H1 (cell line): Measurements from ENCODE around the gene BOLA3. TPM values are rescaled to one million over a fixed set of nuclear protein-coding genes. Genes with fewer than 3 reads are reported as not detected.

Source experiments
- CTCF ChIA-PET: fragments of 300-600 bp; sonication (Branson Sonifier 250); formaldehyde crosslinking; loops from one replicate; lab custom pipeline; 2021; ENCODE audit not compliant: partially characterized antibody; lab: Charles Lee
- POLR2A ChIA-PET: fragments of 300-600 bp; sonication (Branson Sonifier 250); formaldehyde crosslinking; loops from one replicate; lab custom pipeline; 2021; ENCODE audit warnings: inconsistent platforms; ENCODE audit not compliant: partially characterized antibody; lab: Charles Lee
- DNase-seq, 2 experiments: peaks; one replicate each; pipeline versions ENCODE4 v3.0.0 to v3.0.0-alpha.2; 2010 to 2022; ENCODE audit warnings: low spot score in 2 of 2, low read depth in 1 of 2, mixed read lengths in 1 of 2
- FAIRE-seq: peaks from 2 replicates; lab custom pipeline; 2011; peaks lifted over from hg19 to GRCh38; lab: Jason Lieb, UNC
- H2AFZ ChIP-seq: 2 replicates; pipeline ENCODE4 v1.8.1; 2012; ENCODE audit warnings: low read length, inconsistent platforms
- H2AK5ac ChIP-seq: 2 replicates; pipeline ENCODE4 v1.6.1; 2013; ENCODE audit warnings: low read depth, low read length
- H2BK120ac ChIP-seq: replicated peaks from 2 replicates; pipeline ENCODE3; 2013; ENCODE audit warnings: low read depth, low read length, inconsistent platforms
- H2BK12ac ChIP-seq: 2 replicates; pipeline ENCODE4 v1.6.1; 2013; ENCODE audit warnings: low read depth, low read length
- H2BK15ac ChIP-seq: 2 replicates; pipeline ENCODE4 v1.6.1; 2013; ENCODE audit warnings: low read length
- H2BK20ac ChIP-seq: 2 replicates; pipeline ENCODE4 v1.6.1; 2013; ENCODE audit warnings: low read length
- H2BK5ac ChIP-seq: 2 replicates; pipeline ENCODE4 v1.6.1; 2013; ENCODE audit warnings: low read depth, low read length
- H3K14ac ChIP-seq: 2 replicates; pipeline ENCODE4 v1.6.1; 2013; ENCODE audit warnings: inconsistent platforms; ENCODE audit not compliant: insufficient read length
- H3K18ac ChIP-seq: 2 replicates; pipeline ENCODE4 v1.6.1; 2013; ENCODE audit warnings: low read length; ENCODE audit errors: extremely low read depth
- H3K23ac ChIP-seq: 2 replicates; pipeline ENCODE4 v1.6.1; 2013; ENCODE audit warnings: inconsistent platforms; ENCODE audit not compliant: insufficient read length
- H3K23me2 ChIP-seq: 2 replicates; pipeline ENCODE4 v1.6.1; 2013; ENCODE audit warnings: low read depth, low read length
- H3K27ac ChIP-seq: 2 replicates; pipeline ENCODE4 v1.6.1; 2011; ENCODE audit warnings: low read depth, low read length, inconsistent platforms
- H3K27me3 ChIP-seq, 4 experiments: replicated peaks in 1 of 4; 1 replicate in 1 of 4; 2 replicates in 3 of 4; pipeline versions ENCODE4 v1.6.1 to v1.8.1; 2011 to 2013; ENCODE audit warnings: low read length in 3 of 4, mild to moderate bottlenecking in 3 of 4, inconsistent platforms in 2 of 4, mixed read lengths in 2 of 4, moderate library complexity in 1 of 4; ENCODE audit not compliant: control insufficient read depth in 3 of 4, insufficient read depth in 3 of 4; ENCODE audit errors: extremely low read depth in 1 of 4
- H3K36me3 ChIP-seq, 4 experiments: 2 replicates each; pipeline versions ENCODE4 v1.6.1 to v1.8.1; 2011 to 2013; ENCODE audit warnings: mild to moderate bottlenecking in 4 of 4, low read length in 3 of 4, moderate library complexity in 2 of 4, control low read depth in 1 of 4, inconsistent platforms in 1 of 4; ENCODE audit not compliant: insufficient read depth in 4 of 4, control insufficient read depth in 2 of 4
- H3K4ac ChIP-seq: replicated peaks from 2 replicates; pipeline ENCODE3; 2013; ENCODE audit warnings: low read length, low read depth, mixed read lengths, inconsistent platforms; ENCODE audit not compliant: insufficient read length
- H3K4me1 ChIP-seq, 4 experiments: replicated peaks in 1 of 4; 1 replicate in 1 of 4; 2 replicates in 3 of 4; pipeline versions ENCODE4 v1.6.1 to v1.8.1; 2011 to 2013; ENCODE audit warnings: low read length in 3 of 4, inconsistent platforms in 2 of 4, mixed read lengths in 1 of 4; ENCODE audit not compliant: insufficient read depth in 4 of 4, control insufficient read depth in 3 of 4
- H3K4me2 ChIP-seq, 2 experiments: 2 replicates each; pipeline versions ENCODE4 v1.6.1 to v1.8.1; 2011 to 2013; ENCODE audit warnings: low read depth in 2 of 2, low read length in 2 of 2, control low read depth in 1 of 2, inconsistent platforms in 1 of 2, mild to moderate bottlenecking in 1 of 2; ENCODE audit not compliant: insufficient read depth in 1 of 2
- H3K4me3 ChIP-seq, 4 experiments: fragments of 200-600, 300-600 bp in 1 of 4; sonication (generic), shearing (Covaris generic), sonication (Bioruptor Twin) in 1 of 4; 2 replicates each; pipeline versions ENCODE4 v1.5.1 to v1.8.1; 2011 to 2016; ENCODE audit warnings: low read length in 4 of 4, low read depth in 3 of 4, control low read depth in 2 of 4, inconsistent platforms in 2 of 4, mild to moderate bottlenecking in 2 of 4, mixed read lengths in 1 of 4, moderate library complexity in 1 of 4; ENCODE audit not compliant: insufficient read depth in 2 of 4; ENCODE audit errors: extremely low read depth in 1 of 4
- H3K56ac ChIP-seq: replicated peaks from 2 replicates; pipeline ENCODE3; 2013; ENCODE audit warnings: low read depth, mild to moderate bottlenecking, mixed read lengths, low read length, inconsistent platforms; ENCODE audit not compliant: insufficient read length
- H3K79me1 ChIP-seq: 2 replicates; pipeline ENCODE4 v1.6.1; 2013; ENCODE audit warnings: low read depth, low read length, control low read depth
- H3K79me2 ChIP-seq, 2 experiments: 2 replicates each; pipeline versions ENCODE4 v1.6.1 to v1.8.1; 2012 to 2013; ENCODE audit warnings: low read length in 2 of 2, mild to moderate bottlenecking in 2 of 2, inconsistent platforms in 1 of 2; ENCODE audit not compliant: insufficient read depth in 2 of 2, control insufficient read depth in 1 of 2
- H3K9ac ChIP-seq, 4 experiments: replicated peaks in 1 of 4; 1 replicate in 1 of 4; 2 replicates in 3 of 4; pipeline versions ENCODE4 v1.6.1 to v1.8.1; 2011 to 2013; ENCODE audit warnings: low read depth in 3 of 4, low read length in 3 of 4, control low read depth in 2 of 4, mild to moderate bottlenecking in 2 of 4, moderate library complexity in 2 of 4, inconsistent platforms in 1 of 4; ENCODE audit errors: extremely low read depth in 1 of 4
- H3K9me3 ChIP-seq, 2 experiments: 2 replicates each; pipeline versions ENCODE4 v1.6.1 to v1.8.1; 2012 to 2013; ENCODE audit warnings: mild to moderate bottlenecking in 2 of 2, moderate library complexity in 2 of 2, control low read depth in 1 of 2, inconsistent platforms in 1 of 2, low read depth in 1 of 2, low read length in 1 of 2, mixed read lengths in 1 of 2; ENCODE audit not compliant: insufficient read depth in 2 of 2
- H4K20me1 ChIP-seq, 2 experiments: replicated peaks in 1 of 2; 2 replicates each; pipeline versions ENCODE3 to v1.8.1; 2011 to 2013; ENCODE audit warnings: inconsistent platforms in 2 of 2, low read length in 2 of 2, mild to moderate bottlenecking in 1 of 2; ENCODE audit not compliant: insufficient read depth in 2 of 2, control insufficient read depth in 1 of 2
- H4K5ac ChIP-seq: 2 replicates; pipeline ENCODE4 v1.6.1; 2013; ENCODE audit warnings: low read length, low read depth, mixed read lengths, inconsistent platforms; ENCODE audit not compliant: insufficient read length
- H4K8ac ChIP-seq: 2 replicates; pipeline ENCODE4 v1.8.0; 2013; ENCODE audit warnings: mild to moderate bottlenecking, moderate library complexity, low read length, inconsistent platforms; ENCODE audit not compliant: insufficient read depth; ENCODE audit errors: extremely low read depth
- H4K91ac ChIP-seq: replicated peaks from 2 replicates; pipeline ENCODE3; 2013; ENCODE audit warnings: low read length, mixed read lengths, inconsistent platforms; ENCODE audit not compliant: insufficient read length
- BRCA1 ChIP-seq: IDR thresholded peaks from 2 replicates; pipeline ENCODE4 v1.6.1; 2012; ENCODE audit warnings: low read depth, low read length, improper control_type of control experiment
- GABPA ChIP-seq: IDR thresholded peaks from 2 replicates; pipeline ENCODE4 v1.6.1; 2011; ENCODE audit warnings: mild to moderate bottlenecking, low read length, moderate library complexity, borderline replicate concordance; ENCODE audit not compliant: insufficient read depth
- GTF2F1 ChIP-seq: IDR thresholded peaks from 2 replicates; pipeline ENCODE4 v1.6.1; 2012; ENCODE audit warnings: low read depth, low read length, improper control_type of control experiment, borderline replicate concordance
- YY1 ChIP-seq: IDR thresholded peaks from 2 replicates; pipeline ENCODE4 v1.6.1; 2011; ENCODE audit warnings: low read depth, mild to moderate bottlenecking, low read length
- WGBS, 2 experiments: shearing (Covaris generic) in 1 of 2; methylation state at CpG; one replicate each; pipeline versions ENCODE4 v1.1.6 to v1.1.7; 2013 to 2015; ENCODE audit warnings: low lambda C conversion rate in 2 of 2, mixed read lengths in 2 of 2, inconsistent platforms in 1 of 2, low coverage in 1 of 2, missing lambda C conversion rate in 1 of 2; ENCODE audit not compliant: insufficient replicate concordance in 2 of 2, insufficient coverage in 1 of 2, insufficient read length in 1 of 2; ENCODE audit errors: extremely low coverage in 1 of 2, missing lambda C conversion rate in 1 of 2; 5-methylcytosine and 5-hydroxymethylcytosine counted together
- polyA plus RNA-seq, 7 experiments: library from polyadenylated mRNA; depleted of rRNA in 3 of 7; stranded (reverse) in 5 of 7; unstranded in 2 of 7; fragments of >200 nt in 5 of 7; fragments of 200-250 nt in 2 of 7; gene quantifications; 1 replicate in 5 of 7; 2 replicates in 1 of 7; 4 replicates in 1 of 7; pipeline versions ENCODE4 v1.2.1 to v1.2.3, GENCODE V29; 2011 to 2013; ENCODE audit warnings: missing spikeins in 2 of 7, mixed read lengths in 2 of 7
- total RNA-seq: library from RNA; stranded (reverse); fragmentation: NEBNext Ultra II Directional; extraction: Animal tissue kit (Norgen Biotek cat#: 25700); gene quantifications from 2 replicates; pipeline ENCODE4 v1.2.1, GENCODE V29; 2021

BOLA3 gene
- total and polyA plus RNA-seq, 2 of the 8 experiments (the other 6 are each of a cell fraction or from before 2014, with no cell fraction given): 46.1 to 67.3 TPM

GRCh38 chr2:74164761-74165160 is 17.0 kb upstream of the BOLA3 start:
- H3K36me3 ChIP-seq: peaks cover 15 to 85% (median 51%) of the 10 kb centered on the region in 4 experiments
- TF ChIP-seq YY1 (no peak), GTF2F1 (no peak), GABPA (no peak), BRCA1 (no peak)

More at GRCh38 chr2:74164761-74165160, 17.0 kb upstream of the BOLA3 start:
- Histone ChIP-seq H2BK15ac (no peak overlapping the region), H3K79me1 (no peaks in the 10 kb centered on the region; the same call in 1 of the 2 replicates), H2BK20ac (no peak overlapping the region), H4K5ac (no peak overlapping the region), H3K27me3 (no peaks in the 10 kb centered on the region), H3K79me2 (peaks cover 0 to 2% of the 10 kb centered on the region in 2 experiments; a peak in 1 of 4 replicates), H3K18ac (no peak overlapping the region), H2BK12ac (no peak overlapping the region), H4K8ac (no peak overlapping the region), H3K23ac (no peak overlapping the region), H3K14ac (no peak overlapping the region), H3K23me2 (no peaks in the 10 kb centered on the region), H2AFZ (no peak overlapping the region), H3K27ac (no peak overlapping the region), H3K4me1 (no peaks in the 10 kb centered on the region), H2BK120ac (no peak overlapping the region), H2BK5ac (no peak overlapping the region), H3K4ac (no peak overlapping the region), H2AK5ac (no peak overlapping the region), H4K91ac (no peak overlapping the region), H3K4me3 (no peak overlapping the region), H3K9me3 (no peaks in the 10 kb centered on the region), H4K20me1 (peaks cover 0 to 6% of the 10 kb centered on the region in 2 experiments), H3K9ac (no peak overlapping the region), H3K56ac (no peak overlapping the region), H3K4me2 (no peak overlapping the region)
- DNase-seq: no peak
- ChIA-PET POLR2A (interaction anchor here (1.0 to 68.3 kb wide), 2 partner anchors 18 to 44 kb away, joined by 3 to 2699 read pairs; partner anchors contain the start of genes MOB1A and MTHFD2), CTCF (interaction anchor here (1.5 to 2.2 kb wide), 2 partner anchors 14 to 18 kb away, joined by 3 to 10 read pairs; no protein-coding TSS in a partner anchor)
- 100% methylated on average over 1 of the region's 1 CpG; no CpG with 5 or more reads in 1 of the 2 experiments for WGBS, 2 experiments
- FAIRE-seq: no peak
